Measurements from ENCODE around the gene RING1.

The RING1 gene

GRCh38 chr6:33192105-33192646 lies 16.1 kb upstream of the RING1 start, which contains the start of gene COL11A2:
COL11A2 (minus strand) TSS chr6:33192467; CDS start chr6:33192240, 227 bp downstream.
- DNase-seq (ENCODE audit: low read depth in 2 of 2): no peak

- no peak for DNase-seq (ENCODE audit: low read depth in 2 of 2)
Observed at GRCh38 chr6:33192671-33193602, 15.4 kb upstream of the RING1 start.

- DNase-seq (ENCODE audit: low read depth in 2 of 2): no peak
Observed at GRCh38 chr6:33193619-33194018, 14.7 kb upstream of the RING1 start.

GRCh38 chr6:33194431-33194979 lies 13.8 kb upstream of the RING1 start:
- no peak for DNase-seq (ENCODE audit: low read depth in 2 of 2)

GRCh38 chr6:33195304-33196165 lies 12.8 kb upstream of the RING1 start:
- DNase-seq (ENCODE audit: low read depth in 2 of 2): no peak

GRCh38 chr6:33197431-33198048 lies 10.8 kb upstream of the RING1 start:
- no peak for DNase-seq (ENCODE audit: low read depth in 2 of 2)

- no peak for DNase-seq (ENCODE audit: low read depth in 2 of 2)
Observed at GRCh38 chr6:33198159-33198852, 10.0 kb upstream of the RING1 start.

GRCh38 chr6:33198853-33199436 lies 9.4 kb upstream of the RING1 start:
- DNase-seq (ENCODE audit: low read depth in 2 of 2): no peak

- DNase-seq (ENCODE audit: low read depth in 2 of 2): peak; percentile 66
Observed at GRCh38 chr6:33199687-33200218, 8.5 kb upstream of the RING1 start.

GRCh38 chr6:33200219-33201146 lies 7.8 kb upstream of the RING1 start, which contains the start of the genes RXRB and SLC39A7:
RXRB (minus strand) TSS chr6:33200665; CDS start chr6:33200476, 189 bp downstream.
SLC39A7 (plus strand) TSS chr6:33200867; CDS start chr6:33201246, 379 bp downstream.
- peak; percentile 97 to 98 for DNase-seq (ENCODE audit: low read depth in 2 of 2)

- no peak for DNase-seq (ENCODE audit: low read depth in 2 of 2)
Observed at GRCh38 chr6:33201147-33201545, 7.2 kb upstream of the RING1 start.

GRCh38 chr6:33201935-33202334 lies 6.4 kb upstream of the RING1 start:
- no peak for DNase-seq (ENCODE audit: low read depth in 2 of 2)

GRCh38 chr6:33202799-33203198 lies 5.5 kb upstream of the RING1 start:
- DNase-seq (ENCODE audit: low read depth in 2 of 2): no peak

GRCh38 chr6:33203443-33204164 lies 4.7 kb upstream of the RING1 start:
- no peak for DNase-seq (ENCODE audit: low read depth in 2 of 2)

GRCh38 chr6:33204165-33204414 lies 4.2 kb upstream of the RING1 start:
- no peak for DNase-seq (ENCODE audit: low read depth in 2 of 2)

GRCh38 chr6:33204415-33205190 lies 3.7 kb upstream of the RING1 start, which contains the start of gene HSD17B8:
HSD17B8 (plus strand) TSS chr6:33204655; CDS start chr6:33204669, 14 bp downstream.
- DNase-seq (ENCODE audit: low read depth in 2 of 2): peak; percentile 94 to 95

GRCh38 chr6:33205191-33206026 lies 2.9 kb upstream of the RING1 start:
- DNase-seq (ENCODE audit: low read depth in 2 of 2): peak; percentile 56 to 61

All from stimulated activated CD8-positive, alpha-beta memory T cell treated with anti-CD3 and anti-CD28 coated beads, Interleukin-15, amount 100 ng/mL, for 48 hours (primary cell).